Tibial nerve (tissue), 4 donors: ENCODE data around the gene SLIT3. TPM values are rescaled to one million over a fixed set of nuclear protein-coding genes. Genes with fewer than 3 reads are reported as not detected.

Source experiments
- DNase-seq, 2 donors: peaks; one replicate each; pipeline ENCODE4 v3.0.0-alpha.2; 2019; ENCODE audit warnings: low spot score in 2 of 2
- H3K27ac ChIP-seq, 4 donors: fragments of 200-600 bp; sonication (generic) in 3 of 4; one replicate each; pipeline ENCODE4 v1.5.1; 2017 to 2019; ENCODE audit warnings: mild to moderate bottlenecking in 1 of 4
- H3K27me3 ChIP-seq, 2 donors: fragments of 200-600 bp; sonication (generic) in 1 of 2; one replicate each; pipeline versions ENCODE4 v1.5.1 to v1.6.0; 2017 to 2019
- H3K36me3 ChIP-seq, 3 donors: fragments of 200-600 bp; sonication (generic); one replicate each; pipeline ENCODE4 v1.5.1; 2018 to 2019
- H3K4me1 ChIP-seq, 4 donors: fragments of 200-600 bp; sonication (generic) in 3 of 4; one replicate each; pipeline ENCODE4 v1.5.1; 2017 to 2019
- H3K4me3 ChIP-seq, 4 donors: fragments of 200-600 bp; sonication (generic) in 3 of 4; one replicate each; pipeline ENCODE4 v1.5.1; 2017 to 2019; ENCODE audit warnings: mild to moderate bottlenecking in 1 of 4, moderate library complexity in 1 of 4
- H3K9me3 ChIP-seq, 4 donors: fragments of 200-600 bp; sonication (generic) in 3 of 4; one replicate each; pipeline ENCODE4 v1.5.1; 2017 to 2019
- EP300 ChIP-seq, 2 donors: sonication (generic); formaldehyde crosslinking; IDR thresholded peaks; one replicate each; pipeline ENCODE4 v1.6.1; 2017; ENCODE audit warnings: antibody characterized with exemption in 2 of 2, mild to moderate bottlenecking in 1 of 2
- POLR2A ChIP-seq, 2 donors: fragments of 450-650 bp; IDR thresholded peaks; one replicate each; pipeline ENCODE4 v1.6.1; 2017; ENCODE audit warnings: antibody characterized with exemption in 2 of 2, mild to moderate bottlenecking in 2 of 2, moderate library complexity in 2 of 2
- WGBS, 2 donors: methylation state at CpG; one replicate each; pipeline ENCODE4 v1.1.5; 2018; 5-methylcytosine and 5-hydroxymethylcytosine counted together
- total RNA-seq, 4 donors: library from RNA; depleted of rRNA; stranded (reverse); fragments of >200 nt; gene quantifications; one replicate each; pipeline ENCODE4 v1.1.0, GENCODE V29; 2016
- TF ChIP-seq, protein P1 (sequence below), 5 experiments: fragments of 200-600 bp in 3 of 5; fragments of 450-650 bp in 2 of 5; sonication (generic) in 3 of 5; IDR thresholded peaks; one replicate each; pipeline ENCODE4 v1.5.1; 2016 to 2019; ENCODE audit warnings: antibody characterized with exemption in 5 of 5, mild to moderate bottlenecking in 3 of 5, moderate library complexity in 2 of 5

SLIT3 gene
- total RNA-seq, 4 donors from 2014 or later, result 16.6 to 39.0 (median 20.2) TPM

DNA sequence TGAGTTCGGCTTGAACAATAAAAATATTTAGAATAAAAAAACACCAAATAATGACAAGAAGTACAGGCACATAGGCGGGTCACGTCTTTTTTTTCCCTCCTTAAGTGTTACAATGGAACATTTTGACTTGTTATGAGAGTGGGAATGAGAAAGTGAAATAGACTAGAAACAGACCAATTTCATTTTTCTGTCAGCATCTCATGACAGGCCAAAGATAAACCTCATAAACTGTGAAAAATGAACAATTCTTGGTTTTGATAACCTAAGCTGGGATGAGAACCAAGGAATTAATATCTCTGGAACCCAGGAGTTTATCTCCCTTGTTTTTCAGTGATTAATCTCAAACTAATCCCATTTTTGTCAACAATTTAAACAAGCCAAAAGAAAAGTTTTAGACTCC, 299.5 kb downstream of the SLIT3 start:
- 67 to 69% methylated on average over 3 of the region's 3 CpGs for WGBS, 2 donors
- Histone ChIP-seq H3K36me3 (no peaks in the 10 kb centered on the region), H3K4me3 (no peak overlapping the region), H3K9me3 (no peaks in the 10 kb centered on the region), H3K27ac (no peak overlapping the region), H3K27me3 (no peaks in the 10 kb centered on the region), H3K4me1 (peaks cover 0 to 15% (median 0%) of the 10 kb centered on the region in 4 donors)
- TF ChIP-seq EP300 (IDR thresholded peaks at IDR 0.05), result no peak
- TF ChIP-seq POLR2A (IDR thresholded peaks at IDR 0.05), result no peak
- TF ChIP-seq, protein P1, sequence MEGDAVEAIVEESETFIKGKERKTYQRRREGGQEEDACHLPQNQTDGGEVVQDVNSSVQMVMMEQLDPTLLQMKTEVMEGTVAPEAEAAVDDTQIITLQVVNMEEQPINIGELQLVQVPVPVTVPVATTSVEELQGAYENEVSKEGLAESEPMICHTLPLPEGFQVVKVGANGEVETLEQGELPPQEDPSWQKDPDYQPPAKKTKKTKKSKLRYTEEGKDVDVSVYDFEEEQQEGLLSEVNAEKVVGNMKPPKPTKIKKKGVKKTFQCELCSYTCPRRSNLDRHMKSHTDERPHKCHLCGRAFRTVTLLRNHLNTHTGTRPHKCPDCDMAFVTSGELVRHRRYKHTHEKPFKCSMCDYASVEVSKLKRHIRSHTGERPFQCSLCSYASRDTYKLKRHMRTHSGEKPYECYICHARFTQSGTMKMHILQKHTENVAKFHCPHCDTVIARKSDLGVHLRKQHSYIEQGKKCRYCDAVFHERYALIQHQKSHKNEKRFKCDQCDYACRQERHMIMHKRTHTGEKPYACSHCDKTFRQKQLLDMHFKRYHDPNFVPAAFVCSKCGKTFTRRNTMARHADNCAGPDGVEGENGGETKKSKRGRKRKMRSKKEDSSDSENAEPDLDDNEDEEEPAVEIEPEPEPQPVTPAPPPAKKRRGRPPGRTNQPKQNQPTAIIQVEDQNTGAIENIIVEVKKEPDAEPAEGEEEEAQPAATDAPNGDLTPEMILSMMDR (IDR thresholded peaks at IDR 0.05), result no peak
- DNase-seq, result no peak

DNA sequence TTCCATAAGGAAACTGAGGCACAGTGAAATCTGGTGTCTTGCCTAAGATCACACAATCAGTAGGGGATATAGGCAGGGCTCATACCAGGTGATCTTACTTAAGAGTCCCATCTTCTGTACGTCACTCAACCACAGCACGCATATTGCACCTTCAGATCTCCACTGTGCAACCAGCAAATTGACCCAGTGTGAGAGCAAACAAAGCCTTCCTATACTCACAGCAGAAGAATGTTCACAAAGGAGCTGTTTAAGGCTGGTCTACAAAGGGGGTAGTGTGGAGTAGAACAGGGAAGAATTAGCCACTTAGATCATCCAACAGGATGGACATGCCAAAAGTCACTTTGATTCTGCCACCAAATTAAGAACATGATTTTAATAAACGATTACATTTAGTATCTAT, 305.9 kb downstream of the SLIT3 start:
- WGBS, 2 donors, result 55 to 57% methylated on average over 3 of the region's 3 CpGs
- no peaks in the 10 kb centered on the region for H3K36me3 ChIP-seq
- DNase-seq, result no peak
- H3K4me3 ChIP-seq, result no peak overlapping the region
- TF ChIP-seq EP300 (IDR thresholded peaks at IDR 0.05), result no peak
- TF ChIP-seq, protein P1 (IDR thresholded peaks at IDR 0.05), result no peak
- TF ChIP-seq POLR2A (IDR thresholded peaks at IDR 0.05), result no peak
- H3K27me3 ChIP-seq, result no peaks in the 10 kb centered on the region
- H3K27ac ChIP-seq, result no peak overlapping the region
- H3K4me1 ChIP-seq, result peaks cover 0 to 27% (median 5%) of the 10 kb centered on the region in 4 donors
- no peaks in the 10 kb centered on the region for H3K9me3 ChIP-seq

DNA sequence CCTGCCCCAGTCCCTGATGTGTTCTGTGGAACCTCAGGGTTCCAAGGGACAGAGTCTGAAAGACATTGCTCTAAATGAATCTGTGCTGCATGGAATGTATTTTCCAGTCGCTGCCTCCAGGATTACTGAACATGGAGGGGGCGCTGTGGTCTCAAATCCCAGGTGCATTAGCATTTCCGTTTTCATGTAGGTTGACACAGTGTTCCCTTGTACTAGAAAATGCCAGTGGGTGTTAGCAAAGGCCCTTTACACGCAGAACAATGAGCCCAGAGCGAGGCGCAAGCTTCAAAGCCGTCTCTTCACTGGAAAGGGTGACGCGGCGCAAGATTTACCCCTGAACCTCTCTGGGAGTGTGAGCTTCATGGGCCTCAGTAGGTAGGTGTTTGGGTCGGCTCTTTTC, 308.3 kb downstream of the SLIT3 start:
- peaks cover 0 to 39% (median 7%) of the 10 kb centered on the region in 4 donors for H3K4me1 ChIP-seq
- no peak overlapping the region for H3K4me3 ChIP-seq
- peak overlapping the region in 1 of 4 donors; percentile 40 for H3K27ac ChIP-seq
- DNase-seq, result no peak
- no peaks in the 10 kb centered on the region for H3K27me3 ChIP-seq
- no peaks in the 10 kb centered on the region for H3K36me3 ChIP-seq
- no peaks in the 10 kb centered on the region for H3K9me3 ChIP-seq
- WGBS, 2 donors, result 55 to 62% methylated on average over 9 to 11 of the region's 11 CpGs
- TF ChIP-seq, protein P1 (IDR thresholded peaks at IDR 0.05), result peak in 2 of 5 experiments; percentile 8 to 17
- no peak for TF ChIP-seq EP300 (IDR thresholded peaks at IDR 0.05)

DNA sequence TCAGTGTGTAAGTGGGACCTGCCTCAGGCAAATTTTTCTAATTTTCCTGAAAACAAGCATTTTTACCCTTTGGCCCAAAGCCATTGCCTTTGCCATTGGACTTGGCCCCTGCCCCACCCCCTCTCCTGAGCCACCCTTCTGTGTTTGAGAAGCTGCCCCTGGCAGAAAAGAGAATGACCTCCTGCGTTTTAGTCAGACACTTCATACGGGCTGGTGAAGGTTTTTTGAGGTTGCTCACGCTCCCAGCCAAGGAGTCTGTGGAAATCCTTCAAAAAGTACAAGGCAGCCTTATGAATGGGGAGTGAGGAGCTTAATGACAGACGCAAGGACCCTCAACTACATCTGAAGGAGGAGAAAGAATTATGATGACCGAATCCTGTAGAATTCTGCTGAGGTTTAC, 308.9 kb downstream of the SLIT3 start:
- no peak for DNase-seq
- H3K36me3 ChIP-seq, result no peaks in the 10 kb centered on the region
- no peaks in the 10 kb centered on the region for H3K27me3 ChIP-seq
- 42 to 58% methylated on average over 5 of the region's 5 CpGs for WGBS, 2 donors
- peak overlapping the region in 1 of 4 donors; percentile 8 for H3K27ac ChIP-seq
- H3K9me3 ChIP-seq, result no peaks in the 10 kb centered on the region
- no peak overlapping the region for H3K4me3 ChIP-seq
- TF ChIP-seq POLR2A (IDR thresholded peaks at IDR 0.05) (no peak), EP300 (IDR thresholded peaks at IDR 0.05) (no peak)
- TF ChIP-seq, protein P1 (IDR thresholded peaks at IDR 0.05), result no peak
- peaks cover 0 to 43% (median 8%) of the 10 kb centered on the region in 4 donors for H3K4me1 ChIP-seq

DNA sequence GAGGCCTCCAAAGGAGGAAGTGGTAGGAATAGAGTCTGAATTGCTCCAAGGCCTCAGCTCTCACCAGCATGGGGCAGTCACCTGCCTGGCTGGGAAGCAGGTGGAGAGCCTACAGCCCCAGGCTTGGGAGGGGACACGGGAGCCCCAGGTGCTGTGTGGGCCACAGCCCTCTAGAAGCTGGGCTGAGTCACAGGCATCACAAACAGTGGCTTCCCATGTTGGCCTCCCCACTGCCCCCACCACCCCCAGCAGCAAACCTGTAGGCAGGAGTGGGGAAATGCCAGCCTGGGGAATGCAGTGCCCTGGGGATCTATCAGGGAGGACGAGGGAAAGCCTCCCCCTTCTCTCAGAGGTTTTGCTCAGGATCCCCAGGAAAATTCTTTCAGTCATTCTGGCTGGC, 309.6 kb downstream of the SLIT3 start:
- H3K27ac ChIP-seq, result peak overlapping the region in 1 of 4 donors; percentile 8
- WGBS, 2 donors, result 56 to 78% methylated on average over 2 of the region's 2 CpGs
- TF ChIP-seq, protein P1 (IDR thresholded peaks at IDR 0.05), result no peak
- no peak for TF ChIP-seq EP300 (IDR thresholded peaks at IDR 0.05)
- TF ChIP-seq POLR2A (IDR thresholded peaks at IDR 0.05), result no peak
- H3K27me3 ChIP-seq, result no peaks in the 10 kb centered on the region
- H3K4me1 ChIP-seq, result peaks cover 0 to 43% (median 8%) of the 10 kb centered on the region in 4 donors
- H3K36me3 ChIP-seq, result no peaks in the 10 kb centered on the region
- H3K4me3 ChIP-seq, result no peak overlapping the region
- DNase-seq, result no peak
- no peaks in the 10 kb centered on the region for H3K9me3 ChIP-seq
